ENCODE results near the gene UNK.

DNA sequence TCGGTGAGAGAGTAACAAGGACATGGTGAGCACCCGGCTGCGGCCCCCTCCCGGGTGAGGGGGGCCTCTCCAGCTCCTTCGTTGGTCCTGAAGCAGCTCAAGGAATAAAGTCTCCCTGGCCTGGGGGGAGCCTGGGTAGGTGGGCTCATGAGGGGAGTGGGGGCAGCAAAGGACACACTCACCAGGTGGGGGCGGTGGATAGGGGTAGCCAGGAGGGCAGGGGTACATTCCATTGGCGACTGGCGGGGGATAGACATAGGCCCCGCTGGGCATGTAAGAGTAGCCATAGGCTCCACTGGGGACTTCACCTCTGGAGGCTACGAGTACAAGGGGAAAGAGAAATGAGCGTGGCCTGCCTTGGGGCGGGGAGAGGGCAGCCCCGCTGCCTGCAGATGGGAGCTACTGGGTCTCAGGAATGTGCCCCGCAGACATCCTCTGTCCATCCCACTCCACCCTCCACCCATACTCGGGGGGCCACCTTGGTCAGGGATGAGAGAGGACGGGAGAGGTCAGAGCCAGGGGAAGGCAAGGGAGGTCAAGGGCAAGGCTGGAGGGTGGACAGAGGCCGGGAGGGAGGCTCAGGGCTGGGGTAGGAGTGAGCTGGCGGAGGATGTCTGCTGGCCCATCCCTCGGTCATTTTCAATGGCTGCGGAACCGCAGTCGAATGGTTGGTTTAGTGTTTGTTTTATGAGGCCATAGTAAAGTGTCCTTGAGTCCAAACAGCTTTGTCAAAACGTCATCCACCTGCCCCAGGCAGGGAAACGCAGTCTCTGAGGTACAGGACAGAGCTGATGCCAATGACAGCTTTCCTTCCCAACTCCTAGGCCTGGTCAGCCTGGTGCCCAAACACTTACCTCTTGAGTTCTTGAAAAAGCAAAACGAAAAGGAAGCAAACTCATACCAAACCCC lies 63.3 kb downstream of the UNK start:
- TF ChIP-seq ZNF70 (CRISPR knock-in tag; IDR thresholded peaks at IDR 0.05) (no peak), ARNTL (CRISPR knock-in tag; IDR thresholded peaks at IDR 0.05; ENCODE audit: borderline replicate concordance, low read depth) (no peak), OSR1 (CRISPR knock-in tag; IDR thresholded peaks at IDR 0.05) (no peak), ZFP3 (CRISPR knock-in tag; IDR thresholded peaks at IDR 0.05) (no peak), SNAI2 (CRISPR knock-in tag; IDR thresholded peaks at IDR 0.05) (no peak), ZNF565 (CRISPR knock-in tag; conservative IDR thresholded peaks at IDR 0.05; ENCODE audit: low read depth) (no peak), ISL1 (CRISPR knock-in tag; IDR thresholded peaks at IDR 0.05) (no peak), ESRRG (CRISPR knock-in tag; IDR thresholded peaks at IDR 0.05) (no peak), TOX (CRISPR knock-in tag; IDR thresholded peaks at IDR 0.05; ENCODE audit: borderline replicate concordance) (no peak), ZNF8 (CRISPR knock-in tag; IDR thresholded peaks at IDR 0.05) (no peak), CREB5 (CRISPR knock-in tag; IDR thresholded peaks at IDR 0.05; ENCODE audit: low read depth) (no peak), GLIS3 (CRISPR knock-in tag; IDR thresholded peaks at IDR 0.05) (no peak)
- TF ChIP-seq, protein P1, sequence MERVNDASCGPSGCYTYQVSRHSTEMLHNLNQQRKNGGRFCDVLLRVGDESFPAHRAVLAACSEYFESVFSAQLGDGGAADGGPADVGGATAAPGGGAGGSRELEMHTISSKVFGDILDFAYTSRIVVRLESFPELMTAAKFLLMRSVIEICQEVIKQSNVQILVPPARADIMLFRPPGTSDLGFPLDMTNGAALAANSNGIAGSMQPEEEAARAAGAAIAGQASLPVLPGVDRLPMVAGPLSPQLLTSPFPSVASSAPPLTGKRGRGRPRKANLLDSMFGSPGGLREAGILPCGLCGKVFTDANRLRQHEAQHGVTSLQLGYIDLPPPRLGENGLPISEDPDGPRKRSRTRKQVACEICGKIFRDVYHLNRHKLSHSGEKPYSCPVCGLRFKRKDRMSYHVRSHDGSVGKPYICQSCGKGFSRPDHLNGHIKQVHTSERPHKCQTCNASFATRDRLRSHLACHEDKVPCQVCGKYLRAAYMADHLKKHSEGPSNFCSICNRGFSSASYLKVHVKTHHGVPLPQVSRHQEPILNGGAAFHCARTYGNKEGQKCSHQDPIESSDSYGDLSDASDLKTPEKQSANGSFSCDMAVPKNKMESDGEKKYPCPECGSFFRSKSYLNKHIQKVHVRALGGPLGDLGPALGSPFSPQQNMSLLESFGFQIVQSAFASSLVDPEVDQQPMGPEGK (CRISPR knock-in tag; IDR thresholded peaks at IDR 0.05; ENCODE audit: borderline replicate concordance) = no peak

All from SK-N-SH treated with all-trans-retinoic acid at 6 μM for 48 hours (cell line).